Activated CD4-positive, alpha-beta T cell treated with anti-CD3 and anti-CD28 coated beads for 4 hours (primary cell): ENCODE measurements around the gene KCNJ12.
"Not testable (repeated sequence)": the region's sequence is repeated elsewhere in the genome, so short reads cannot be mapped to it uniquely, and the experiment has no call there.

ENCODE experiments used
- DNase-seq, 2 donors: peaks; one replicate each; pipeline ENCODE4 v3.0.0-alpha.2; 2020

KCNJ12 gene

GRCh38 chr17:21422311-21423189 lies 46.4 kb downstream of the KCNJ12 start:
- DNase-seq: not testable (repeated sequence)

- not testable (repeated sequence) for DNase-seq
Measured at GRCh38 chr17:21423190-21423493, 47.0 kb downstream of the KCNJ12 start.

- DNase-seq: not testable (repeated sequence)
Measured at GRCh38 chr17:21424697-21425096, 48.5 kb downstream of the KCNJ12 start.

- no peak for DNase-seq
Measured at GRCh38 chr17:21425321-21425720, 49.2 kb downstream of the KCNJ12 start.

- no peak for DNase-seq
Measured at GRCh38 chr17:21425736-21426135, 49.6 kb downstream of the KCNJ12 start.

- DNase-seq: not testable (repeated sequence)
Measured at GRCh38 chr17:21426246-21426645, 50.1 kb downstream of the KCNJ12 start.

- not testable (repeated sequence) for DNase-seq
Measured at GRCh38 chr17:21426876-21427275, 50.7 kb downstream of the KCNJ12 start.

- not testable (repeated sequence) for DNase-seq
Measured at GRCh38 chr17:21427727-21428126, 51.6 kb downstream of the KCNJ12 start.

- DNase-seq: not testable (repeated sequence)
Measured at GRCh38 chr17:21428752-21429424, 52.7 kb downstream of the KCNJ12 start.

- not testable (repeated sequence) for DNase-seq
Measured at GRCh38 chr17:21429921-21430628, 53.9 kb downstream of the KCNJ12 start.

- DNase-seq: not testable (repeated sequence)
Measured at GRCh38 chr17:21433971-21434370, 57.8 kb downstream of the KCNJ12 start.

- DNase-seq: not testable (repeated sequence)
Measured at GRCh38 chr17:21434976-21435375, 58.8 kb downstream of the KCNJ12 start.

GRCh38 chr17:21436481-21436880 lies 60.3 kb downstream of the KCNJ12 start:
- DNase-seq: not testable (repeated sequence)

GRCh38 chr17:21436883-21437836 lies 61.0 kb downstream of the KCNJ12 start:
- DNase-seq: not testable (repeated sequence)

- DNase-seq: not testable (repeated sequence)
Measured at GRCh38 chr17:21438316-21439014, 62.3 kb downstream of the KCNJ12 start.

GRCh38 chr17:21439015-21439336 lies 62.8 kb downstream of the KCNJ12 start:
- DNase-seq: not testable (repeated sequence)

- DNase-seq: no peak
Measured at GRCh38 chr17:21445091-21445650, 69.0 kb downstream of the KCNJ12 start.

- DNase-seq: not testable (repeated sequence)
Measured at GRCh38 chr17:21447552-21447951, 71.4 kb downstream of the KCNJ12 start.

GRCh38 chr17:21449891-21450290 lies 73.7 kb downstream of the KCNJ12 start:
- DNase-seq: not testable (repeated sequence)

- no peak for DNase-seq
Measured at GRCh38 chr17:21451975-21452374, 75.8 kb downstream of the KCNJ12 start.
